OCI-LY7 (cell line): ENCODE results near the gene FPGT.

Experiments used
- EZH2phosphoT487 ChIP-seq: fragments of 200-600 bp; sonication (generic); IDR thresholded peaks from 2 replicates; pipeline ENCODE4 v1.6.1; 2018; ENCODE audit warnings: low read depth, borderline replicate concordance, mild to moderate bottlenecking, mixed run types, antibody characterized with exemption, low read length, moderate library complexity, mixed read lengths
- TF ChIP-seq, protein P1 (sequence below): fragments of 200-600 bp; sonication (generic); conservative IDR thresholded peaks from 2 replicates; pipeline ENCODE4 v1.5.1; 2014; ENCODE audit warnings: mild to moderate bottlenecking, antibody characterized with exemption, low read length, moderate library complexity, mixed read lengths

DNA sequence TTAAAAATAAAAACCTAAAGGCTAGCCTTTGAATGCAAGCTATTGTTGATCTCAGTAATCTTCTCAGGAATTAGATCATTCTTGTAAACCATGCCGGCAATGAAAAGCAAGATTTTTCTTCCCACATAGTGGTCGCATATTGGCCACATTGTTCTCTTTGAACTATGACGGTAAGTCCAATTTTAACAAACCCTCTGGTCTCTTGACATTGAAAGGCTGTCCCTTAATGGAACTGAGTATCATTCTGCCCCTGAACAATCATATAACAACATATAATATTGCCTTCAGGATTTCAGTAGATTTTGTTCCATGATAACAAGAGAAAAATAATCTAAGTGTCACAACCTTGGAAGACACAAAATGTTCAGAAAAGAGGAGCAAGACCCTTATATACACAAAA is 38.4 kb downstream of the FPGT start:
- TF ChIP-seq, protein P1, sequence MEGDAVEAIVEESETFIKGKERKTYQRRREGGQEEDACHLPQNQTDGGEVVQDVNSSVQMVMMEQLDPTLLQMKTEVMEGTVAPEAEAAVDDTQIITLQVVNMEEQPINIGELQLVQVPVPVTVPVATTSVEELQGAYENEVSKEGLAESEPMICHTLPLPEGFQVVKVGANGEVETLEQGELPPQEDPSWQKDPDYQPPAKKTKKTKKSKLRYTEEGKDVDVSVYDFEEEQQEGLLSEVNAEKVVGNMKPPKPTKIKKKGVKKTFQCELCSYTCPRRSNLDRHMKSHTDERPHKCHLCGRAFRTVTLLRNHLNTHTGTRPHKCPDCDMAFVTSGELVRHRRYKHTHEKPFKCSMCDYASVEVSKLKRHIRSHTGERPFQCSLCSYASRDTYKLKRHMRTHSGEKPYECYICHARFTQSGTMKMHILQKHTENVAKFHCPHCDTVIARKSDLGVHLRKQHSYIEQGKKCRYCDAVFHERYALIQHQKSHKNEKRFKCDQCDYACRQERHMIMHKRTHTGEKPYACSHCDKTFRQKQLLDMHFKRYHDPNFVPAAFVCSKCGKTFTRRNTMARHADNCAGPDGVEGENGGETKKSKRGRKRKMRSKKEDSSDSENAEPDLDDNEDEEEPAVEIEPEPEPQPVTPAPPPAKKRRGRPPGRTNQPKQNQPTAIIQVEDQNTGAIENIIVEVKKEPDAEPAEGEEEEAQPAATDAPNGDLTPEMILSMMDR, result no peak
- no peak for TF ChIP-seq EZH2phosphoT487
